NCI-H1092 (cell line): Measurements from ENCODE around the gene TPK1.
"Not testable (repeated sequence)": the region's sequence is repeated elsewhere in the genome, so short reads cannot be mapped to it uniquely, and the experiment has no call there.

Experiments used
- DNase-seq: peaks from one replicate; lab custom pipeline; 2025; lab: John Stamatoyannopoulos, UW

TPK1 gene

DNA sequence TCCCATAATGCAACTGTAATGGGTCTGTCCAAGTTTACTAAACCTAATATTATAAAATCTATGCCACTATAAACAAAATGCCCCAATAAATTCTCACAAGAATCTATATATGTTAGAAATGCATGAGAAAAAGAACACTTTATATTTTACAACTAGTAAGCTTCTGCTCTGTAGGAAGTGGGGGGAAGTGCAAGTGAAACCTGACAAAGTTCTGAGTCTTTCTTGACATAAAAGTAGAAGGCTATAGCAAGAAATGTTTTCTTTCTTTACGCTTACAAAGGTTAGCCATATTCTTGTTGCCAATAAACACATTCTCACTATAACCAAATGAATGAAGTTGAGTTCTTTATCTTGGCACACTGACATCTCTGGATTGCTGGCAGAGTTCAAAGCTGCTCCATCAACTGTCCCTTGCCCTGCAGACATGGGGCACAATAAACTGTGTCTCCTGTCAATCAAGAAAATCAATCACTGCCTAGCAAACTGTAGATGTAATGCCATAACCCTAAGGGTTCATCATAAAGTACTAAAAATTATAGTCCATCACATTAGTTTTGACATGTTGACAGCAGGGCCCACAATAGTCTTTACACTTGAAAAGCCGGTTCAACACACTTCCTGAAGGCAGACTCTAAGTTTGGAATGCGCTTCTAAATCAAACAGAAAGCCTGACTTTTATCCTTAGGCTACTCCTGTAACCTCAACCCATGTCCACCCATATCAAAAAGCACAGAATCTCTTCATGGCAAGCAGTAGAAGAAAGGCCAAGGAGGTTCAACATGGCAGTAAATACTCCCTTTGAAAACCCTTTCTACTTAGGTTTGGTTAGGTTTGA lies 58.6 kb downstream of the TPK1 start:
- no peak for DNase-seq

DNA sequence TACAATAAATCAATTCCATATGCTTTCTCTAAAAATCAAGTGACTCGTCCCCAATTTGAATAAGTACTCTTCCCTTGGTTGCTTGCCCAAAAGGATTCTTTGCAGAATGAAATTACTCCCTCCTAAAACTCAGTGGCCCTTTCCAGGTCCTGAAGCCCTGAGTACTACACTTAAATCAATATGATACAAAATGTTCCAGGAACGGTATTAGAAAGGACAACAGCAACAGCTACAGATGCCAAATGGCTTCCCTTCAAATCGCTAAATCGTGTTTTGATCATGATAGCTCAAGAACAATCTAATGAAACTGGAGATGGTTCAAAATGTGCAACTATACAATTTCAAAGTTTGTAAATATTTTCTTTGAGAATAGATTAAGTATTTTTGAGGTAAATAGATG lies 59.4 kb downstream of the TPK1 start:
- DNase-seq: peak; percentile 6

DNA sequence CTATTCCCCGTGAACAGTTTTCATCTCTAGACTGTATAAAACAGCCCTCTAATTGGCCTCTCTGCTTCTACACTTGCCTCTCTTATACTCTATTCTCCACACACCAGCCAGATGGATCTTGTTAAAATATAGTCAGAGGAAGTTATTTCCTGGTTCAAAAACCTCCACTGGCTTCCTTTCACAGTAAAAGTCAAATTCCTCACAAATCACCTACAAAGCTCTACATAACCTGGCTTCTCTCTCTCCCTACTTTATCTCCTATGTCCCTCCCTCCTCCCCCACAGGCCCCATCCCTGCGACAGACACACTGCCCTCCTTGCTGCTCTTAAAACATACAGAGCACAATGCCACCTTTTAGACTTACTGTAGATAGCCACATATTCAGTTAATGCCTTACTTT lies 60.1 kb downstream of the TPK1 start:
- no peak for DNase-seq

DNA sequence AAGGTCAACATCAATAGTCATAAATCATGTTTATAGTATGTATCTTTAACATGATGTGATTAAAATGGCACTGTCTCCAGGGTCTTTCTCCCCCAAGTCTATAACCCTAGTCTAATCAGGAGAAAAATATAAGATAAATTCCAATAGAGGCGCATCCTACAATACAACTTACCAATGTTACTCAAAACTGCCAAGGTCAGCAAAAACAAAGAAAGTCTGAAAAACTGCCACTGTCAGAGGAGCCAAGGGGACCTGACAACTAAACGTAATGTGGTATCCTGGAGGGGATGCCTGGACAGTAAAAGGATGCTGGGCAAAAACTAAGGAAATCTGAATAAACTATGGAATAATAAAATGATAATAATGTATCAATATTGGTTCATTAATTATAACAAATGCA lies 63.9 kb downstream of the TPK1 start:
- no peak for DNase-seq

DNA sequence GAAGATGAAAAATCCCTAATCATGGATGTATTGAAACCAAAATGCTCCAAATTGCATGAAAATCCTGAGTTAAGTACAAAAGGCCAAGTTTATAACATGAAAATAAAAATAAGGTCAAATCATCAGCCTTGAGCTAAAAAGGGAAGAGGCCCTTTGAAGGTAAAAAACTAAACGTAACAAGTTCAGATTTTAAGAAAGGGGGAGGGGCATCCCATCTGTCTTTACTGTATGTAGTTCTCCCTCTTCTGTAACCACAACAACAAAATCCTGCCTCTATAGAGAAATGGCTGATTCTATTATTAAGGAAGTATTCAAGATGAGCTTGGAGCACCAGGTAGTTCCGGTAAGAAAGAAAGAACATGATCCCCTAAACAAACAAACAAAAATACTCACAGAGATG lies 64.7 kb downstream of the TPK1 start:
- no peak for DNase-seq

DNA sequence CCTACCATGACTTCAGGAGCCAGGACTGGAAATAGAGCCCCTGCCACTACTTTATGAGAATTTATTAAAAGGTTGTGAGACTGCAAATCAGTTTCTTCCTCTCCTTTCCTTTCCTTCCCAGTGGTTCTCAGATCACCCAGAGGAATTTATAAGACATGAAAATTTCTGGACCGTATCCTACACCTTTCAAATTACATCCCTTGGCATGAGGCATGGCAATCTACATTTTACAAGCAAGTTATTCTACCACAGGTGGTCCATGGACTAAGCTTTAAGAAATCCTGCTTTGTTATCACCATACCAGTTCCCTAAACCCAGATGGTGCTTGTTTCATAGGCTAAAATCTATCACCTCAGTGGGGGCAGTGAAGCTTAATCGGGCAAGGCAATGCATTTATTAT lies 66.5 kb downstream of the TPK1 start:
- no peak for DNase-seq

DNA sequence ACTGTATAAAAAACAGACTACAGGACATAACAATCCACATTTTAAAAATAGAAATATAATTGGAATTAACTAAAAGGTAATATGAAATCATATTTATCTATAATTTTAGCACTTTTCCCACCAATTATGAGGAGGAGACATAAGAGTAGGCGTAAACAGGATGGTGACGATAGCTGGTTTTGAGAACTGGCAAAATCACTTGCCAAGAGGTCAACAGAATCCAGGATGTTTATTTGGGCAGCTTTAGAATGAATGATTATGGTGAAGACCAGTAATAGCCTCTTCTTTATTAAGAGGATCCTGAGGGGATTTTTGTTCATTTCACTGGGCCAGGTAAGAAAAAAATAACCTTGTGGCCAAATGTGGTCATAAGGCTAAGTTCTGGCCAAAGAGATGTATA lies 67.2 kb downstream of the TPK1 start:
- DNase-seq: no peak

DNA sequence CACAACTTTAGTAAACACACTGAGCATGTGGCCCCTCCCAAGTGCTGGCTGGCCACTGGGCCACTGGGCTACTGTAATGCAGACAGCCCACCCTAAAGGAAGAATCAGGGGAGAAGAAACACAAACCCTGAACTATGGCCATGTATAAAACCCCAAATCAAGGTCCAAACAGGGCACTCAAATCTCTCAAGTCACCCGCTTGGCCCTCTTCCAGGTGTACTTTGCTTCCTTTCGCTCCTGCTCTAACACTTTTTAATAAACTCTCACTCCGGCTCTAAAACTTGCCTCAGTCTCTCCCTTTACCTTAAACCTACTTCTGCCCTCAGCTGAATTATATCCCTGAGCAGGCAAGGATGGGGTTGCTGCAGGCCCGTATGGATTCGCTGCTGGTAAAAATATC lies 72.6 kb downstream of the TPK1 start:
- DNase-seq: no peak

DNA sequence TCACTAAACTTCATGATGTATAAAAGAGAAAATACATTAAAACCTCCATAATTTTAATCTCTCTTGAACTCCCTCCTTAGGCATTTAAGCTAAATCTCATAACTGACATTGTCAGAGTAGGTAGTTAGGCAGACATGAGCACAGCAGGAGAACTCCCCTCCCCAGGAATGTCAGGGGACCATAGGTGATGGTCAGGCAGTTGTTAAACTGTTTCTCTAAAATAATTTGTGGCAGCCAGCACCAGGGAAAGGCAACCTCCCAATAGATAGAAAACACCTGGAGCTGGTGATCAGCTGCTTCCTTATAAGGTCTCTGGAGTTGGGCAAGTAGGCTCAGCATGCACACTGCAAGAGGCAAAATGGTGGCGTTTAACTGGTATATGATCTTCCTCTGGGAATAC lies 73.0 kb downstream of the TPK1 start:
- no peak for DNase-seq

DNA sequence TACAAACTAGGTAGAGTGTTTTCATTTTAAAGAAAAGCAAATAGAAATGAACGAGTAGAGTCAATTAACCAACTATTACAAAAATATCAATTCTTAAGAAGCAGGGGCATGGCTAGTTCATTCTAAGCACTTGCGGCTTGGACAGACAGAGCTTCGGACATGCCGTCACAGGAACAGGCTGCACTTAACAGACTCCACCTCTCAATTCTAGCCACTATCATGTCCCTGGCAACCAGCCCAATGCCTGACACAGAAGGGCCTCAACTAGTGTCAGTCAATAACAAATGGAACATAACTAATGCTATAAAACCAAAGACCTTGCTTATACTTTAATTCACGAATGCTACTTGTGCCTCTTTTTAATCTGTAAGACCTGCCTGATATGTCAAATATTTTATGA lies 74.4 kb downstream of the TPK1 start:
- no peak for DNase-seq

DNA sequence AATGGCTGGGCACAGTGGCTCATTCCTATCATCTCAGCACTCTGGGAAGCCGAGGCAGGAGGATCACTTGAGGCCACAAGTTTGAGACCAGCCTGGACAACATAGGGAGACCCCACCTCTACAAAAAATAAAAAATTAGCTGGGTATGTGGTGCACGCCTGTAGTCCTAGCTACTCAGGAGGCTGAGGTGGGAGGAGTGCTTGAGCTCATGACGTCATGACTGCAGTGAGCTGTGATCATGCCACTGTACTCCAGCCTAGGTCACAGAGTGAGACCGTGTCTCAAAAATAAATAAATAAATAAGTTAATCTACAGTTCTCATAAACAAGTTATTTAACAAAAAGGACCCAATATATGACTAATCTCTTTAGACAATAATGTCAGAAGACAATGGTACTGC lies 76.2 kb downstream of the TPK1 start:
- DNase-seq: no peak

DNA sequence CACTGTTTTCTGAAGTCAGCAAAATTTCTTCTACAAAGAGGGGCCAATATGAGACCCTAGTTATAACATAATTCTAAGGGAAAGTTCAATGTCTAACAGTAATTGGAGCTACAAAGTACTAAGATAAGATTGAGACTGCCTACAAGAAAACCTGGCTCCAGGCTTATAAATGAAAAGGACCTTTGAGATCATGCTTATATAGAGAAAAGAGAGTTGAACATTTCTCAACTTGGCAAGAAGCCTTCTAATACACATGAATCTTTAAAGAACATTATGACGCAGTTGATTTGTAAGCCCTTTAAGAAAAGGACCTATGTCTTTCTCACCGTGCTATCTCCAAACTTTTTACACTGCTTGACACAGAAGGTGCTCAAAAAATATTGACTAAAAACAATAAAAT lies 87.9 kb downstream of the TPK1 start:
- no peak for DNase-seq

DNA sequence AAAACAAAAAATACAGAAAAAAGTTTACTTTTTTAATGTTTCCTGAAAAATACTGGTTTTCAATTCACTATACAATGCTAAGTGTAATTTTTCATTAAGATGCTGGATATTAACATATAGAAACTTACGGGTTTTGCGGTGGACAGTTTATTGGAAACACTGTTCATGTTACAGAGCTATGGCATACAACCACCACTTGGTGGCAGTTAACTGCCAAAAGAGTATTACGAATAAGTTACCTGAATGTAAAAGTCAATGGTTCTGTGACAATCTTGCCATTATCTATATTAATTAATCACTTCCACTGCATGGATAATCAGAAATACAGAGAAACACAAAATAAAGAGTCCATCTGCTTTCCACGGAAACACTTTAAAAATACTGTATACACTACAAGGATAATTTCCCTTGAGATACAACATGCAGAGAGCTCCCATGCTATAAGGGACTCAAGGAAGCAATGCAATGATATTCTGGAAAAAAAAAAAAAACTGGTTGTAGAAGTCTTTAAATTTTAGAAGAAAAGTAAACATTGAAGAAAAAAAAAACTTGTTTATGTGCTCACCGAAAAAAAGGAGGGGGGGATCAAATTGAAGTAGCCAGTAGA lies 97.0 kb downstream of the TPK1 start:
- DNase-seq: no peak

DNA sequence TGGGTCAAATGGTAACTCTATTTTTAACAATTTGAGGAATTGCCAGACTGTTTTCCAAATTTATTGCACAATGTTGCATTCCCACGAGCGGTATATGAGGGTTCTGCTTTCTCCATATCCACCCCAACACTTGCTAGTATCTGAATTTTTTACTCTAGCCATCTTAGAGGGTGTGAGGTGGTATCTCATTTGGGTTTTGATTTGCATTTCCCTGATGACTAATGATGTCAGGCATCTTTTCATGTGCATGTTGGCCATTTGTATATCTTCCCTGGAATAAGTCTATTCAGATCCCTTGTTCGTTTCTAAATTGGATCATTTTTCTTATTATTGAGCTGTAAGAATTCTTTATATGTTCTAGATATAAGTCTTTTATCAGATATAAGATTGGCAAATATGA lies 97.7 kb downstream of the TPK1 start:
- no peak for DNase-seq

DNA sequence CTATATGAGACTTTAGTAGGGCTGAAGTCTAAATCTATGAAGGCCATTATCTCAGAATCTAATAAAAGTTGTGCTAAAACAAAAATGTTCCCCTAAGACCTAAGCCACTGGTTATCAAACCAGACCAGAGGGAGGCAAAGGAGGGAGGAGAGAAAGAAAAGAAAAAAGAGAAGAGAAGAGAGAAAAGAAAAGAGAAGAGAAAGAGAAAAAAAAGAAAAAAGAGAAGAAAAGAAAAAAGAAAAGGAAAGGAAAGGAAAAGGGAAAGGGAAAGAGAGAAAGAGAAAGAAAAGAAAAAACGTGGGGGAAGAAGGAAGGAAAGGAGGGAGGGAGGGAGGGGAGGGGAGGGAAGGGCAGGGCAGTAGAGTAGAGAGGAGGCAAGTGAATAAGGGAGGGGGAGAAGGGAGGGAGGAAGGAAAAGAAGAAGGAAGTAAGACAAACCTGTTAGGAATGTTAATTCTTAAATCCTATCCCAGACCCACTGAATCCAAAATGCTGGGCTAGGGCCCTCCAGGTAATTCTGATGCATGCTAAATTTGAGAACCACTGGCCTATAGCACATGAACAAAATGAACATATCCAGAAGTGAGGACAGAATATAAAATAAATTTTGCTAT lies 98.9 kb downstream of the TPK1 start:
- no peak for DNase-seq

DNA sequence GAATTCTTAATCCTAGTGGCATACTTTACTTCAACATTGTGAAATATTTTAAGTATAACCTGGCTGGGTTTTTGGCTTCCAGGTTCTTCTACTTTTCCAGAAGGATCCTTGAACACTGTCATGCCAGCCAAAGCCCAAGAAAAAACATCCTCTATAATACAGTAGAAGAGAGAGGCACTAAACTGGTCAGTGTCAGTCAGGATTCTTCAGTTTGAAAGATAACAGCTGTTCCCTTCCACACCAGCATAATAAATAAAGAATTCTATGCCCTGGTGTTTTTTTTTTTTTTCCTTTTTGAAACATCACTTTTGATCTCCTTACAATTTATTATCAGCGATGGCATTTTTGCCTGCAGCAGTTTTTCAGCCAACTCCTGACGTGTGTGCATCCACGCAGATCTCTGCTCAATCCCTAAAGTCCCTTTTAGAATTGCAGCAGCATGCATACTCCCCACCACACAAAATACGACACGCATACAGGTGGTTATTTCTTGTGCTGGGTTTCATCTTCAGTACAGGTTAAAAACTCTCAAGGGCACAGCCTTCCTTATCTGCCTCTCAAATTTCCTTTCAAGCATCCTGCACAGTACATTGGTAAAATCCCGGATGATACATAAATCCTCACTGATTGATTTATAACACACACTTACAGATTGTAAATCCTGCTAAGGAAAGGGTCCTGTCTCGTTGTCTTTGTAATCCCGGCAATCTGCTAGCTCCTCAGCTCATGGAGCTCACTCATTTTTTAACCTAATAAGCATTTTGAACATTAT lies 100.2 kb downstream of the TPK1 start:
- no peak for DNase-seq

DNA sequence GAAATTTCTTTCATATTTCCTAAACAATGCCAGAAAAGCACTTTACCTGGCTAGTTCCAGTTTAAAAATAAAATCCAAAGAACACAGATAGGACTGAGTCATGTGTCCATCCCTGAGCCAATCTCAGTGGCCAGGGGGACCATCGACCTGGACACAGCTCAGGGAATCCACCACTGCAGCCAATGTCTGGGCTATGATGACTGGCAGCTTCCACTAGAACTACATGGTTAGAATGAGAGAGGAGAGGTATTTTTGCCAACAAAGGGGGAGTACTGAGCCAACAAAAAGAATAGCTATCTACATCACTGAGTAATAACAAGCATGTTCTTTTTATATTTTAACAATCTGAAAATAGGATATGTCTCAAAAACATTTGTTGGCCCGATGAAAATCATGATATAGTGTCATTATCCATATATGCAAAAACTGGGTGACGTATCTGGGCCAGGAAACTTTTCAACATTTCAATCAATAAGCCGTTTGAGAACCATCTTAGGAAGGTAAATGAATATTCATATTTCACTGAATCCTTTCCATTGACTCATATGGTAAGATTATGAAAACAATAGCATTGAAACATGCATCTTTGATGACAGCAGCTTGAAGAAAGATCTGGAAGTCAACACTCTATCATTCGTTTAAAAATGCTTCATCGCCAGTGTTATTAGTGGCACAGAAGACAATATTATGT lies 104.0 kb downstream of the TPK1 start:
- no peak for DNase-seq

DNA sequence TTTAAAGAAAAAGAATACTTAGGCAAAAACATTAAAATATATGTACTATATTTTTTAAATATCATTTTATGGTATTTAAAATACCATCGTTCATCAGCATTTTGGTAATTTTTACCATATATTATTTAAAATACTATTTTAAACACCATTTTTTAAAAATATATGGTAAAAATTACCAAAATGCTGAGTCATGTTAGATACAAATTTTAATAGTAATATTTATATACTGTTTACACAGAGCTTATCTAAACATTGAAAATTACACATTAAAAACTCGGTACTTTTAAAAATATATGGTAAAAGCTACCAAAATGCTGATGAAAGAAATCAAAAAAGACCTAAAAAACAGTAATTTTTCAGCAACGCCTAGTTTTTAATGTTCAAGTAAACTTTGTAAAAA lies 105.6 kb downstream of the TPK1 start:
- no peak for DNase-seq

DNA sequence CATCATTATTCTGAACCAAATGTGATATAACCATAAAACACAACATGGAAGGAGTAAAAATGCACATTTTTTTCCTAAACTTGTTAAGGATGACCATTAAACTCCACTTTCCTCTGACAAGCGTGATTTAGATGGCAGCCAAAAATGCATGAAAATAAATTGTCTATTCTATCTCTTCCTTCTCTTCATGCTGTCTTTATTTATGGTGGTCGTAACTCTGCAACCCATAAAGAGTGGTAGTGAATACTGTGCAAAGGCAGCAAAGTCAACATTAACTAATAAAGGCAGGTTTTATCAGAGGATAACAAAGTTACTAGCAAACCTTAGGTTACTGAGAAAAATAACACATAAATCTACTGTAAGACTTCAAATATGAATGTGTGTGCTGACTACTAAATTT lies 106.6 kb downstream of the TPK1 start:
- no peak for DNase-seq

DNA sequence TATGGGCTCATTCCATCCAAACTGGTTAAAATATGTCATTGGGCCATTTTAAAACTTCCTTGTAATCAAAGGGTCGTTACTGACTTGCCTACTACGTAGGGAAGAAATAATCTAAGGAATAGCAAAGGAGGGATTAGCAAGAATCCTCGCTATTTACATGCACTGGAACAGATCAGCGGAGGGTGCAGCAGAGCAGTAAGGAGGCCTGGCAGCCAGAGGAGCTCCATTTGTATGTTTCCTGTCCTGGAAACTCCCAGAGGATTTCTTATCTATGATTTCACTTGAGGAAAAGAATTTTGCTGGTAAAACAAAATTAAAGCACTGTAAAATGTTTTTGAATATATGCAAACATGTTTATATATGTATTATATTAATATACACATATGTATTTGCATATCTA lies 107.3 kb downstream of the TPK1 start:
- DNase-seq: no peak

DNA sequence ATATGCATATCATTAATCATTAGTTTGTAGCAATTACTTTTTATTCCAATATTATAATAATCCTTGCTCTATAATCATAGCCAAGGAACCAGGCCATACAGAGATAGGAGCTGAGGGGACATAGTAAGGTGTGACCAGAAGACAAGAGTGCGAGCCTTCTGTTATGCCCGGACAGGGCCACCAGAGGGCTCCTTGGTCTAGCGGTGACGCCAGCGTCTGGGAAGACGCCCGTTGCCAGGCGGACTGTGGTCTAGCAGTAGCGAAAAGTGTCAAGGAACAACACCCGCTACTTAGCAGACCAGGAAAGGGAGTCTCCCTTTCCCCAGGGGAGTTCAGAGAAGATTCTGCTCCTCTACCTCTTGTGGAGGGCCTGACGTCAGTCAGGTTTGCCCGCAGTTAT lies 109.0 kb downstream of the TPK1 start:
- not testable (repeated sequence) for DNase-seq

DNA sequence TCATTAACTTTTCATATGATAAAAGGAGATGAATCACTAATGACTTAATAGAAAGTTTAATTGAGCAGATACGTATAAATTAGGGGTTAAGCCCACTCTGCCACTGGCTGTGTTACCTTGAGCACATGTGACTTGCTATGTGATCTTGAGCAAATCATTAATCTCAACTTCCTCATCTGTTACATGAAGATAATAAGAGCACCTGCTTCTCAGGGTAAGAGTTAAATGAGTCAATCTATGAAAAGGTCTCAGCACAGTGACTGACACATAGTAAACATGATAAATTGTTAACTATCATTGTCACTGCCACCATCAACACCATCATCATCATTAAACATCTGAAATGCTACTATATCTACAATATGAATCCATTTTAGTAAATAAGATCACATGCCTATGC lies 110.8 kb downstream of the TPK1 start:
- no peak for DNase-seq
